SU-DHL-6 (cell line): ENCODE measurements around the gene C14orf132.

Source experiments
- H2AFZ ChIP-seq: fragments of 200-600 bp; sonication (generic); 2 replicates; pipeline ENCODE4 v1.6.1; 2014; ENCODE audit warnings: low read depth, mild to moderate bottlenecking, moderate library complexity, mixed read lengths, antibody characterized with exemption, low read length; ENCODE audit not compliant: severe bottlenecking
- H3F3A ChIP-seq: fragments of 200-600 bp; shearing (Covaris generic); 2 replicates; pipeline ENCODE4 v1.6.0; 2016; ENCODE audit warnings: antibody characterized with exemption, mild to moderate bottlenecking; ENCODE audit not compliant: insufficient read depth
- H3K27ac ChIP-seq: fragments of 200-600 bp; sonication (generic); 2 replicates; pipeline ENCODE4 v1.5.1; 2016; ENCODE audit warnings: low read depth, mild to moderate bottlenecking, low read length, moderate library complexity, mixed read lengths
- H3K27me3 ChIP-seq: fragments of 200-600 bp; sonication (generic), shearing (Covaris generic); 2 replicates; pipeline ENCODE4 v1.6.0; 2014; ENCODE audit warnings: mild to moderate bottlenecking, low read length
- H3K36me3 ChIP-seq: fragments of 200-600 bp; sonication (generic); 2 replicates; pipeline ENCODE4 v1.6.1; 2014; ENCODE audit warnings: mild to moderate bottlenecking, low read length, mixed read lengths
- H3K4me2 ChIP-seq: fragments of 300-600, 200-600 bp; shearing (Covaris generic), sonication (generic); 2 replicates; pipeline ENCODE4 v1.6.0; 2014; ENCODE audit warnings: low read length, low read depth, mild to moderate bottlenecking; ENCODE audit not compliant: poor library complexity, severe bottlenecking
- H3K4me3 ChIP-seq: fragments of 200-600 bp; sonication (generic); 2 replicates; pipeline ENCODE4 v1.5.1; 2014; ENCODE audit warnings: antibody characterized with exemption, low read length, mild to moderate bottlenecking, mixed read lengths; ENCODE audit not compliant: insufficient read depth, poor library complexity, severe bottlenecking
- H3K79me2 ChIP-seq: fragments of 200-600 bp; sonication (generic); 2 replicates; pipeline ENCODE4 v1.6.1; 2014; ENCODE audit warnings: mild to moderate bottlenecking, low read length, moderate library complexity; ENCODE audit not compliant: insufficient read depth
- H3K9ac ChIP-seq: fragments of 200-600 bp; sonication (generic); 2 replicates; pipeline ENCODE4 v1.7.0; 2014; ENCODE audit warnings: mild to moderate bottlenecking, low read length
- H3K9me2 ChIP-seq: fragments of 200-600 bp; sonication (generic); replicated peaks from 2 replicates; pipeline ENCODE4 v1.6.1; 2014; ENCODE audit warnings: low read length; ENCODE audit not compliant: insufficient read depth
- H3K9me3 ChIP-seq: fragments of 200-600 bp; sonication (generic); 2 replicates; pipeline ENCODE4 v1.6.1; 2014; ENCODE audit warnings: low read length, mixed read lengths; ENCODE audit not compliant: insufficient read depth
- H4K20me1 ChIP-seq: fragments of 200-600 bp; sonication (generic); 2 replicates; pipeline ENCODE4 v1.6.1; 2014; ENCODE audit warnings: low read depth, mild to moderate bottlenecking, antibody characterized with exemption, low read length, moderate library complexity, mixed read lengths
- EZH2phosphoT487 ChIP-seq: fragments of 200-600 bp; sonication (generic), shearing (Covaris generic); conservative IDR thresholded peaks from 2 replicates; pipeline ENCODE4 v1.6.1; 2018; ENCODE audit warnings: mild to moderate bottlenecking, antibody characterized with exemption, low read length, moderate library complexity, mixed read lengths
- TF ChIP-seq, protein P1 (sequence below): fragments of 200-600 bp; sonication (generic); IDR thresholded peaks from one replicate; pipeline ENCODE4 v1.5.1; 2017; ENCODE audit warnings: antibody characterized with exemption, mild to moderate bottlenecking, low read length, moderate library complexity; ENCODE audit not compliant: insufficient read depth, poor library complexity, severe bottlenecking

Gene C14orf132

DNA sequence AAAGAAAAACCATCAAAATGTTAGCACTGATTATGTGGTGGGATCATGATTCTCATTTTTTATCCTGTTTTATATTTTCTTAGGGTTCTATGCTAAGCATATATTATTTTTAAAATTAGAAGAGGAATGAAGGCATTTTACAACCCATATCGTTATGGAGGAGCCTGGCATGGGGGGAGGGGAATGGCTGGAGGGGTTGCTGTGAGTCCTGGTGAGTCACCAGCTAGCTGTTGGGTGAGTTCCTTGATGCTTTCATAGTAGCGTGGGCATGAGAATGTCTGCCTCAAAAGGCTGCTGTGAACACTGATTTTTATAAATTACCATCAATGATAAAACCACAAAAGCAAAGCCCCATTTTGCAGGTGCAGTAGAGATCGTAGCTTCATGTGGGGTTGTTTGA, 46.9 kb downstream of the C14orf132 start:
- Histone ChIP-seq H3K27ac (no peak overlapping the region), H3K4me2 (no peak overlapping the region), H3K36me3 (no peaks in the 10 kb centered on the region), H4K20me1 (no peaks in the 10 kb centered on the region), H3K27me3 (no peaks in the 10 kb centered on the region), H3K4me3 (no peak overlapping the region), H2AFZ (no peak overlapping the region), H3K9me2 (no peaks in the 10 kb centered on the region), H3F3A (no peaks in the 10 kb centered on the region), H3K79me2 (no peaks in the 10 kb centered on the region), H3K9me3 (no peaks in the 10 kb centered on the region), H3K9ac (no peak overlapping the region)
- TF ChIP-seq, protein P1, sequence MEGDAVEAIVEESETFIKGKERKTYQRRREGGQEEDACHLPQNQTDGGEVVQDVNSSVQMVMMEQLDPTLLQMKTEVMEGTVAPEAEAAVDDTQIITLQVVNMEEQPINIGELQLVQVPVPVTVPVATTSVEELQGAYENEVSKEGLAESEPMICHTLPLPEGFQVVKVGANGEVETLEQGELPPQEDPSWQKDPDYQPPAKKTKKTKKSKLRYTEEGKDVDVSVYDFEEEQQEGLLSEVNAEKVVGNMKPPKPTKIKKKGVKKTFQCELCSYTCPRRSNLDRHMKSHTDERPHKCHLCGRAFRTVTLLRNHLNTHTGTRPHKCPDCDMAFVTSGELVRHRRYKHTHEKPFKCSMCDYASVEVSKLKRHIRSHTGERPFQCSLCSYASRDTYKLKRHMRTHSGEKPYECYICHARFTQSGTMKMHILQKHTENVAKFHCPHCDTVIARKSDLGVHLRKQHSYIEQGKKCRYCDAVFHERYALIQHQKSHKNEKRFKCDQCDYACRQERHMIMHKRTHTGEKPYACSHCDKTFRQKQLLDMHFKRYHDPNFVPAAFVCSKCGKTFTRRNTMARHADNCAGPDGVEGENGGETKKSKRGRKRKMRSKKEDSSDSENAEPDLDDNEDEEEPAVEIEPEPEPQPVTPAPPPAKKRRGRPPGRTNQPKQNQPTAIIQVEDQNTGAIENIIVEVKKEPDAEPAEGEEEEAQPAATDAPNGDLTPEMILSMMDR = no peak
- TF ChIP-seq EZH2phosphoT487 = no peak

DNA sequence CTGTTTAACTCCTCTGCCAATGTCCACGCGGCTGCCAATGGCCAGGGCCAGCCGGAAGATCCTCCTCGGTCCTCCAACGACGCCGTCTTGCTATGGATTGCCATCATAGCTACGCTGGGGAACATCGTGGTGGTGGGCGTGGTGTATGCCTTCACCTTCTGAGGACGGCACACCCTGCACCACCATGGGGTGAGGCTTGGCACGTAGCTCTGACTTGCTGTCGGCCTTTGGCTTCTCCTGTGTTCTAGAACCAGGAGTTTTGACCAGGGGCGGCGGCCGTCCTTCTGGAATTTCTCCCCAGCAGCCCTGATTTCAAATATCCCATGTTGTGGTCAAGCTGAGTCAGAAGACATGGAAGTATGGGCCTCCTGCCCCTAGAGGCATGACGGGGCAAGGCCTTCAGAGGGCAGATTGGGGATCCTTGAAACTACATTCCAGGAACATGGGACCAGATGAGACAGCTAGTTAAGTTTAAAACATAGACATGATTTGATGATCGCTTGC, 47.5 kb downstream of the C14orf132 start:
- Histone ChIP-seq H3F3A (no peaks in the 10 kb centered on the region), H3K9me3 (no peaks in the 10 kb centered on the region), H3K4me3 (no peak overlapping the region), H3K79me2 (no peaks in the 10 kb centered on the region), H3K4me2 (no peak overlapping the region), H2AFZ (no peak overlapping the region), H3K9ac (no peak overlapping the region), H3K36me3 (no peaks in the 10 kb centered on the region), H4K20me1 (no peaks in the 10 kb centered on the region), H3K27me3 (no peaks in the 10 kb centered on the region), H3K27ac (no peak overlapping the region), H3K9me2 (no peaks in the 10 kb centered on the region)
- TF ChIP-seq, protein P1 = no peak
- no peak for TF ChIP-seq EZH2phosphoT487

- TF ChIP-seq, protein P1 = no peak
- no peak for TF ChIP-seq EZH2phosphoT487
- H3K4me3 ChIP-seq = no peak overlapping the region
- no peaks in the 10 kb centered on the region for H3K9me2 ChIP-seq
- H4K20me1 ChIP-seq = no peaks in the 10 kb centered on the region
- no peaks in the 10 kb centered on the region for H3K79me2 ChIP-seq
- no peaks in the 10 kb centered on the region for H3K27me3 ChIP-seq
- H3K27ac ChIP-seq = no peak overlapping the region
- no peak overlapping the region for H3K9ac ChIP-seq
- no peaks in the 10 kb centered on the region for H3K36me3 ChIP-seq
- H2AFZ ChIP-seq = no peak overlapping the region
- H3K4me2 ChIP-seq = no peak overlapping the region
- no peaks in the 10 kb centered on the region for H3K9me3 ChIP-seq
- H3F3A ChIP-seq = no peaks in the 10 kb centered on the region
Observed at GRCh38 chr14:96088074-96088473, 48.9 kb downstream of the C14orf132 start.
